Mesenteric fat pad (tissue), 1 donor: ENCODE results near the gene TLE3. TPM values are rescaled to one million over a fixed set of nuclear protein-coding genes. Genes with fewer than 3 reads are reported as not detected.
"Not testable (repeated sequence)": the region's sequence is repeated elsewhere in the genome, so short reads cannot be mapped to it uniquely, and the experiment has no call there.

ENCODE experiments used
- DNase-seq: peaks from one replicate; pipeline ENCODE4 v3.0.0-alpha.2; 2020; ENCODE audit warnings: low spot score
- total RNA-seq: library from RNA; stranded (reverse); fragmentation: NEBNext Ultra II Directional; extraction: Animal tissue kit (Norgen Biotek cat#: 25700); gene quantifications from one replicate; pipeline ENCODE4 v1.2.1, GENCODE V29; 2021
- donor health status: DM: yes; HTN: yes; CAD: no.

TLE3 gene
- total RNA-seq, 1 donor from 2014 or later: 52.5 TPM

DNA sequence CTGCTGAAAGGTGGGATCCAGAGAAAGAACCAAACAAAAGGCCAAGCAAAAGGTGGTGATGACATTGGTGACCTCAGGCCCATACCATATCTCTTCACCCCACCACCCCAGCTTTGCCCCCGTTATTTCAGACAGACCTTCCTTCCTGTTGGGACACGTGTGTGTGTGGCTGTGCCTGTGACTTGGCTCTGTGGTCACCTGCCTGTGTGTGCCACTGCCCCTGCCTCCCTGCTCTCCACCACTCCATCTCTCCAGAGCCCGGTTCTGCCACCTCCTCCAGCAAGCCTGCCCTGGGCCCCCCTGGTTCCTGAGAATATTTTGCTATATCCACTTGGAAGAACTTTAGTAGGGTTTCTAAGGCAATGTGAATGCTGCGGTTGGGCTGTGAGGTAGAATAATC lies 28.6 kb upstream of the TLE3 start:
- DNase-seq: no peak

DNA sequence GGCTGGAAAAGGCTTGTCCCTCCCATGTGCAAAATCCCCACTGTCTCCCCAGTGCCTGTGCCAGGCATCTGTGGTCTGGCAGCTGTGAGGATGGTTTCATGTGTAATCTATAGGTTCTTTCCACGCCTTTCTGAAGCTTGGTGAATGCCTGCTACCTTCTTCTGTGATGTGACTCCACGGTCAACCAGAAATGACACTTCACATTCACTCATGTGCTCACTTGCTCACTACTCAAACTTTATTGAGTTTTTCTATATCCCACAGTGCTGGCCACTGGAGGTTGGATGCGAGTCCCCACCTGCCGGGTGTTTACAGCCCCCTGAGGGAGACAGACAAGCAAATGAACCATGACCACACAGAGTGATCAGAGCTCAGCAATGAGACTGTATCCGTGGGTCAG lies 27.9 kb upstream of the TLE3 start:
- DNase-seq: no peak

DNA sequence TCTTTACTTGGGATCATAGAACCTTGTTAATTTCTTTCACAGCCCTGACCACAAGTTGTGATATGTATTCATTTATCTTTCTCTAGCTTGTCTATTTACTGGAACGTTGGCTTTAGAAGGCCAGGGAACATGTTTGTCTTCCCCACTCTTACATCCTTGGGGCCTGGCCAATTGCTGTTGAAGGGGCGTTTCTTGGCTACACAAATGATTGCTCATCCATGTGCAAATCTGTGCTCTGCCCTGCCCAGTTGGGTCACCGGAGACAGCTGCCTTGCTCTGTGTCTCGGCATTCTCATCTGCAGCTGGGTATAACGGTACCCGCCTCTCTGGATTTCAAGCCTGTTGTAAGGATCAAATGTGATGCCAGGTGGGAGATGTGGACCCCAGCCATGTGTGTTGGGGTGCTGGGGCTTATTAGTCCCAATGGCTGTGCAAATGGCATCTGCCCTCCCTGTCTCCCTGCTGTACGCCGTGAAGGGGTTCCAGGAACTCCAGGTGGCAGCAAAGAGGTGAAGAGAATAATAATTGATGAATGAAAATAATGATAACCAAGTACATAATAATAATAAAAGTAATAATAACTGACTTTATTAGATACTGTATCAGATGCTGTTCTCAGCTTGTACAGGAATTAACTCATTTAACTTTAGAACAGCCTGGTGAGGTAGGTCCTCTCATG lies 24.0 kb upstream of the TLE3 start:
- DNase-seq: no peak

DNA sequence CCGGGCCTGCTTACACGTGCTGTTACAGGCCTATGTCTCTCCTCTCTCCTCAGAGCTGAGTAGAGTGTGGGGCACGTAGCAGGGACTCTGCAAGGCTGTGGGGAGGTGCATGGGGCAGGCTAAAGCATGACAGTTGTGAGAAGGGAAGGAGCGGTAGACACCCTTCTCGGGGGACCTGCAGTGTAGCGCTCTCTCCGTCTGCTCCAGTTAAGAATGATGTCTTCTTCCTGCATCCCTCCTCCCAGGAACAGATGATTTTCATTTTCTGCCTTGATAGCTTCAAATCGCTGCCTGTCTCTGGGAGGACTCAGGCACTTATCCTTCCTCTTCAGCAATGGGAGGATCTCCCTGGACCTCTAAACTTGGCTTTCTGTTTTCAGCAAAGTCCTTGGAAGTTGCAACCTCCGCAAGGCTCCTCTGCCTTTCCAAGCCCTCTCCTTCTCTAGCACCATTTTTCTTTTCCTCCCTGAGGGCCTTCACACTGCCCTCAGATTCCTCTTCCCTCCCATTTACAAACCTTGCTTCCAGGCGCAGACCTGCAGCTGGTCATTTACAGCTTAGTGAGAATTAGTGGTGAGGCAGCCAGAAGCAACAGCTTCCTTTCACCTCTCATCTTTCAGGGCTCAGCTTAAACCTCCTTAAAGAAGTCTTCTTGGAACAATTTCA lies 23.4 kb upstream of the TLE3 start:
- DNase-seq: no peak

GRCh38 chr15:70119911-70120508 lies 22.3 kb upstream of the TLE3 start:
- DNase-seq: no peak

DNA sequence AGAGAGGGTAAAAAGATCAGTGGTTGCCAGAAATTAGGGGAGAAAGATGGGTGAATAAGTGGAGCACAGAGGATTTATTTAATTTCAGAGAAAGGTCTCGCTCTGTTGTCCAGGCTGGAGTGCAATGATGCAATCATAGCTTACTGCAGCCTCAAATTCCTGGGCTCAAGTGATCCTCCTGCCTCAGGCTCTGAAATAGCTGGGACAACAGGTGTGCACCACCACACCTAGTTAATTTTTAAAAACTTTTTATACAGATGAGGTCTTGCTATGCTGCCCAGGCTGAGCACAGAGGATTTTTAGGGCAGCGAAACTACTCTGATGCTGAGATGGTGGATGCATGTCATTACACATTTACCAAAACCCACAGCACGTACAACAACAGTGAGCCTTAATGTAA lies 20.9 kb upstream of the TLE3 start:
- DNase-seq: no peak

DNA sequence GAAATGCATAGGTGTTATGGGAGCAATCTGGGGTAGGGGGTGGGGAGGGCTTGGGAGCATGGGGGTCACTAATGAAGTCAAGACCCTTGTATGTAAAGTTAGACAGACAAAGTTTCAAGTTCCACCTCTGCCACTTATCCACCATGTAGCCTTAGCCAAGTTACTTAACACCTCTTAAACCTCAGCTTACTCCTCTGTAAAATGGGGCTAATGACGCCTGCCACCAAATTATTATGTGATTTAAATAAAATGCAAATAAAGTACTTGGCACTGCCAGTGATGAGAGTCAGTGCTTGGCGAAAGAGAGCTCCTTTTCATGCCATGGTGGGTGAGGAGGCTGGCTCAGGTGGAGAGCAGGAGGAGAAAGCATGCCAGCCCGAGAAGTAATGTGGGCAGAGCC lies 18.6 kb upstream of the TLE3 start:
- DNase-seq: no peak

GRCh38 chr15:70114221-70114620 lies 16.5 kb upstream of the TLE3 start:
- DNase-seq: no peak

GRCh38 chr15:70113304-70113700 lies 15.6 kb upstream of the TLE3 start:
- no peak for DNase-seq

GRCh38 chr15:70112572-70113303 lies 15.0 kb upstream of the TLE3 start:
- DNase-seq: not testable (repeated sequence)

- no peak for DNase-seq
Measured at GRCh38 chr15:70112074-70112395, 14.3 kb upstream of the TLE3 start.

GRCh38 chr15:70111203-70112073 lies 13.7 kb upstream of the TLE3 start:
- no peak for DNase-seq

- DNase-seq: no peak
Measured at GRCh38 chr15:70109978-70110377, 12.3 kb upstream of the TLE3 start.

DNA sequence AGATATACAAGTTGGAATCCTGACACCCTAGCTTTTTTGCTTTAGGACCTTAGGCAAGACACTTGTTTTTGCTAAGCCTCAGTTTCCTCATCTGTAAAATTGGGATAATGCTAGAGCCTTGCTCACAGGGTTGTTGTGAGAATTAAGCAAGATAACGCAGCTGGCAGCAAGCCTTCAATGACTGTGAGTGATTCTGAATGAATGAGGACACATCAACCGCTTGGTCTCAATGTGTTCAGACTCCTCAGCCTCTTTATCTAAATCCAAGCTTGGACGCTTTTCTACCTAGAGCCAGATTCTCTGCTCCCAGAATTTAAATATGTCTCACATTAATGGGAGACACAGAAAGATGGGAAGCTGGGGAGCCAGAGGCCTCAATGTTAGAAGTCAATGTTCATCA lies 11.8 kb upstream of the TLE3 start:
- no peak for DNase-seq

DNA sequence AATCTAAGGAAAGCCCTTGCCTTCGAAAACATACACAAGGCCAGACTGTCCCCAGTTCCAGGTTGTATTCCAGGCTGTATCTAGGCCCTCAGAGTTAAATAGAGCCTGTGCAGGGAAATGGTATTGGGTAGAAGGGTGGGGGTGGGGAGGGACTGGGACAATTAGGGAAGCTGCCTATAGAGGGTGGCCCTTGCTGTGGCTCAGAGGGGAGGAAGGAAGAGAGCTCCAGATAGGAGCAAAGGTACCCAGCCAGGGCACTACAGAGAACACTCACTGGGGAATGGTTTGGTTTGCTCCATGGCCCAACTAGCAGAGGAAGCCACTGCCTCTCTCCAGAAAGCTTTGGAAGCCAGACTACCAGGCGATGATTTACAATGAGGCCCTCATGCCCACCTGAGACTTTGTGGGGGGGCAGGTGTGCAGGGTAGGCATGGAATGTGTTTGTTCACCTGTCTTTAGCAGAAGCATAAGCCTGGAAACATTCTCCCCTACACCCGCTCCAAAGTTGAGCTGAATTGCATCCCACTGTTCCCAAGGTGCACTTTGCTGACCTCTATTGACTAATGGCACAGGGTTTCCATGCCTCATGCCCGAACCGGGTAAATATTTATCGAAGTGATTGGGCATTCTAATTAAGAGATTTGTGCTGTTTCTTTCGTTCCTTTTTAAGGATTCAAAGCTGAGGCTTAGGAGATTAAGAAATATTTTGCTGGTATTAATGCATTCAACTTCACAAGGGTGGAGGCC lies 6.3 kb upstream of the TLE3 start:
- DNase-seq: no peak

DNA sequence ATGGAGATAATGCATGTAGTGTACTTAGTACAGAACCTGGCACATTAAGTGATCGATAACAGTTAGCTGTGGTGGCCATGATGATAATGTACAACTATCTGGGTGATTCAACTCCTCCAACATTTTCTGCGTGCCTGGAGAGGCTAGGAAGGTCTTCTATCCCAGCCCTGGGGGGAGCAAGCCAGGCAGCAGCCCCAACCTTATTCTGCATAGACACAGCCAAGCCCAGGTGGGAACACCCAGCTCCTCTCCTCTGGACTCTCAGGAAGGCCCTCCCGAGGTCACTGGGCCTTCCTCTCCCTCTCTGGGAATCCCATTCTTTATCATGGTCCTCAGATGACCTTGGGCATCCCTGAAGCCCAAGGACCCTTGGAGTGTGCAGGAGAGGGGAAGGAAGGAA lies 5.1 kb upstream of the TLE3 start:
- DNase-seq: no peak

DNA sequence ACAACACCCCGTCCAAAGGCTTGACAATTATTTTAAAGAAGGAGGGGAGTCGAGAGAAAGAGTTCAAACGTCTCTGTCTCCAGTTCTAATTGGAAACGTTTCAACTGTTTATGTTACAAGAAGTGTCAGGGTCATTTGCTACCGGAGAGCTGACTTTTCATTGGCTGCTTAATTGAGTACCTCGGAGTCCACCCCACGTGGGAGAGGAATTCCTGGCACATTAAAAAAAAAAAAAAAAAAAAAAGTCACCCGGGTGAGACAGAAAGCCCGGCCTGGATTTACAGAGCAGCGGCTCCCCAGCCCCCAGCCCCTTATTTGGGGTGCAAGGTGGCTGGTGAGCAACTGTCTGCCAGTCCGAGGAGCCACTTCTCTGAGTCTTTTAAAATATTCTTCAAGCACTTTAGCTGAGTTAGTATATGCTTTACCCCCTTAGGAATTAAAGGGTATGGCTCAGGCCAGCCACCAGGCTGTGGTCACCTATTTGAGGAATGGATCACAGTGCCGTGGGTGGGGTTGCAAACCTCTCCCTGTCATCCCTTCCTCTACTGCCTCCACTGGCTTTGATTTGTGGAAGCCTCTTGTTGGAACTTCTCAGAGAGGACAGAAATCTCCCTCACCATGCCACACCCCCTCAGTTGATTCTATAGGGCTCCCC lies 3.9 kb upstream of the TLE3 start:
- no peak for DNase-seq

- no peak for DNase-seq
Measured at GRCh38 chr15:70100474-70101341, 3.0 kb upstream of the TLE3 start.

DNA sequence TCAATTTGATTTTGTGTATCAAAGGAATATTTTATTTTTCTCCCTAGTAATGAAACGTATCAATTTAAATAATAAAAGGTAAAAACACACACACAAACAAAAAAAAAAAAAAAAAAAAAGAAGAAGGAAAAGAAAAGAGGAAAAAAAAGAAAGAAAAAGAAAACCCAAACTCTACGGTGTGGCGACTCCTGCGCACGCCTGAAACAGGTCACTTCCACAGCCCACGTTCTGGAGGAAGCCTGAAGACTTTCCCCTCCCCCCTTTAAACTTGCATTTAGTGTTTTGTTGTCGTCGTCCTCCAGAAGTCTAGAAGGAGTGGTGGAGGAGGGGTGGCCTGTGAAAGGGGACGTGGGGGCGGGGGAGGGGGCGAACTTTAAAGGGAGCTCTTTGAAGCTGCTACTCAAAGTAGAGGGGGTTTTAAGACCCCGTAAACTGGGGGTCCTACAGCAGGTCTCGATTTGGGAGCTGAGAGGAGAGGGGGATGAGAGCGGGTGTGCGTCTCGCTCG lies 2.3 kb upstream of the TLE3 start:
- DNase-seq: no peak
